ENCODE measurements around the gene SNX17.
"Not testable (repeated sequence)": the region's sequence is repeated elsewhere in the genome, so short reads cannot be mapped to it uniquely, and the experiment has no call there.

The SNX17 gene

DNA sequence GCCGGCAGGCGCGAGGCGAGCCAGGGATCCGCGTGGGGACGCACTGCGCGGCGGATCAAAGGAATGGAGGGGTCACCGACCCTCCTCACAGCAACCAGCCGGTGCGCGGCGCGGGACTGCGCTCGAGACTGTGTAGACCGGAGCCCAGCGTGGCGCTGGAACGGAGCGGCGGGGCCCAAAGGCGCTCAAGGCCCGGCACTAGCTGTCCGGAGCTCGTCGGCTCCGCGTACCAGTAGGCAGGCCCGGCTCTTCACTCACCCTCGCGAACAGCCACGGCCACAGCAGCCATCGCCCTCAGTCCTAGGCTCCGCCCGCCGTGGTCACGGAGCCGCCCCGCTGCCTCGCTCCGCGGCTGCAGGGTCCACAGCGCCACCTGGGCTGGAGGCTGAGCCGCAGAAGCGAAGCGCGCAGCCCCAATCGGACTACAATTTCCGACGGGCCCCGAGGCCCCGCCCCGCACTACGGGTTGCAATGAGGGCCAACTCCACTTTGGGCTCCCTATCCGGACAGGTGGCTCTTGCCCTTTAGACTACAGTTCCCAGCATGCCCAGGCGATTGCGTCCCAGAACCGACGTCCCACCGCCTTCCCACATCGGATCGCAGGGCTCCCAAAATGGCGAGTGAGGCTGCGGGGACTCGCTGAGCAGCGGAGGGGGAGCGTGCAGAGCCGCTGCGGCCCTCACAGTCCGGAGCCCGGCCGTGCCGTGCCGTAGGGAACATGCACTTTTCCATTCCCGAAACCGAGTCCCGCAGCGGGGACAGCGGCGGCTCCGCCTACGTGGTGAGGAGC is at the start of gene SNX17, which contains the start of gene EIF2B4:
Gene SNX17 (plus strand): TSS at position 591 of the 790 bp plus-strand sequence. CDS start 128 bp downstream, at position 719.
Gene EIF2B4 (minus strand): TSS at position 313 of the 790 bp plus-strand sequence. CDS start 24 bp downstream, at position 289.
- DNase-seq = peak; percentile 99

GRCh38 chr2:27320958-27321543 is 49.4 kb upstream of the SNX17 start:
- DNase-seq = no peak

- peak; percentile 9 for DNase-seq
Observed at GRCh38 chr2:27322301-27322765, 48.1 kb upstream of the SNX17 start.

DNA sequence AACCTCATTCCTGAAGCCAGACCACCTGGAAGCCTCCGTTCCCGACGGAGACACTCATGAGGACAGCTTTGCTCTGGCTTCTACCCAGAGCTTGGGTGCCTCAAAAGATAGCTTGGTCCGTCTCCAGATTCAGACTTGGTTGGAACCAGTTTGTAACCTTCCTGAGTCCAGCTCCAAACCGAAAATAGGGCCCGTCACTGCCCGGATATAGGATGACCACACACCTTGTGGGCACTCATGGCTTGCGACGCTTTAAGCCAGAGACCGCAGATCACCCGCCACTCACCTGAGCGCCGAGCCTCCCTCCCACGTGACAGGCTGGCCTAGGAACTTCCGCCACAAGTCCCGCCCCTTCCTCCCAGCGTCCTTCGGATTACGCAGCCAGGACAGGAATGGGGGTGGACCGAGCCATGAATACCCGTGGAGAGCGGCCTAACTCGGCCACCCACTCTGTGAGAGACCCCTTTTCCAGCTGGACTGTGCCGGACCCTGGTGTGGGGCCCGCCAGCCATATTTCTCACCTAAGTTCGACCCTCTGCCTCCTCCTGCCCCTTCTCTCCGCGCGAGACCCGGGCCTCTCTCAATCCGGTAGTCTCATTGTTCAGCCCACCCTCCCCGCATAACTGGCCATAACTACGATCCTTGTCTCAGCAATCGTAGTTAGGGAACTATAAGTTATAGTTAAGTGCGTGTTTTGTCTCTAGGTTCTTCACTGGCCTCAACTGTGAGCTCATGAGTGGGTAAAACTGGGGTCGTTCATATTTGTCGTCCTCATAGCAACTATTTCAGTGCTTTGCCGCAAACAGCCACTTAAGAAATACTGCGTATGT is 47.4 kb upstream of the SNX17 start, which contains the start of gene MPV17:
Gene MPV17 (minus strand): TSS at position 332 of the 830 bp plus-strand sequence. CDS start 580 bp downstream, outside the sequence.
- DNase-seq = peak; percentile 91

DNA sequence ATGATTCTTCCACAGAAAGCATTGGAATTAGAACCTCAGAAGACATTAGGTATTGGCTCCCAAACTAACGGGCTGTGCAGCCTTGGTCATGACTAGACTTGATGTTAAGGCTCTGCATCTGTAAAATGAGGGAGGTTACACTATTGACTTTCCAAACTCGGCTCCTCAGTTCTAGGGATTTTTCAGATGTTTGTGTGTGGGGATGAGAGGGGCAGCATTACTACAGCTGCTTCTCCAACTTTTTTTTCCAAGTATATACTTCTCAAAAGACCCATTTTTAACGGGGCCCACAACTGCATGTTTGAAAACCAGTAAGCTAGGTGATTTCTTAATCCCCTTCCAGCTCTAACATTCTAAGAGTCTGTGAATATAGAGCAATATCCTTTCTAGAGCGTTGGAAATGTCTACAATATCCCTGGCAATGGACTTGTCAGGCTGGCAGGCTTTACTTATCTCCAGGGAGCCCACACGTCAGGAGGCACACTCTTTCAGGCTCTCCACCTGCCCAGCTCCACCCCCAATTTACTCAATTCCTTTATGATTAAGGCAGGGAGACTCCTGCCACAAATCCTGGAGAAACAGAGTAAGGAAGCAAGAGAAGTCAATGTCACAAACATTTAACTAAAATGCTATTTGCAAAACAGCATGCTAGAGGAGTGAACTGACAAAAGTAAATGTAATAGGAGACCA is 46.7 kb upstream of the SNX17 start:
- no peak for DNase-seq

- DNase-seq = no peak
Observed at GRCh38 chr2:27324720-27325119, 45.7 kb upstream of the SNX17 start.

DNA sequence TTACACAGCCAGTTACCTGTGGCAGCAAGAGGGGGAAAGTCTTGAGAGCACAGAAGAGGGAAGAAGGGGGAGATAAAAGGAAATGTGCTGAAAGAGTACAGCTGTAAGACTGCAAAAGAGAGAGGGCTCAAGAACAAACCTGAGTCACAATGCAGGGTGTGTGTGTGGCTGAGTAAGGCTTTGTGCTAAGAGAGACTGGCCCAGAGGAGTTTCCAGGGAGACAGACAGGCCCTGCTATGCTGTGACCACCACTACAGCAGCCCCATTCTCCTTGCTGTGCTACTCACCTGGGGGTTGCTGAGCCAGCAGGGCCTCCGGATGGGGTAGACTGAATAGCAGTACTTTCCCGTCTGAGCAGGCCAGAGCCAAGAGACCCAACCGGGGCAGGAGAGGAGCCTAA is 35.1 kb upstream of the SNX17 start:
- DNase-seq = no peak

- no peak for DNase-seq
Observed at GRCh38 chr2:27336173-27336572, 34.2 kb upstream of the SNX17 start.

- no peak for DNase-seq
Observed at GRCh38 chr2:27347641-27348040, 22.8 kb upstream of the SNX17 start.

DNA sequence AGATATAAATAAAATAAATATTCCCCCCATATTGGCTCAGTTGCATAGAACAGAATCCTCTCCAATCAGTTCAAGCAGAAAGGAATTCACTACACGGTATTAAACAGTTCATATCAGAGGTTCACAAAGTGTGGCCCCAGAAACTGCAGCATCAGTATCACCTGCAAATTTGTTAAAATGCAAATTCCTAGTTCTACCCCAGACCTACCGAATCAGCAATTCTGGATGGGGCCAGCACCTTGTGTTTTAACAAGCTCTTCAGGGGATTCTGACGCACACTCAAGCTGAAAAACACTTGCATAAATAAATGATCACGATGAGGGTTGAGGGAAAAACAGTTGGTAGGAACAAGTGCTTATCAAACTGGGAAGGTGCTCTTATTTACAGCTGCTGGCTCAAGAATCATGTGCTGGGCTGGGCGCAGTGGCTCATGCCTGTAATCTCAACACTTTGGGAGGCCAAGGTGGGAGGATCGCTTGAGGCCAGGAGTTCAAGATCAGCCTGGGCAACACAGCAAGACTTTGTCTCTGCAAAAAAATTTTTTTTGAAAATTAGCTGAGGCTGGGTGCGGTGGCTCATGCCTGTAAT is 20.2 kb upstream of the SNX17 start:
- DNase-seq = no peak

DNA sequence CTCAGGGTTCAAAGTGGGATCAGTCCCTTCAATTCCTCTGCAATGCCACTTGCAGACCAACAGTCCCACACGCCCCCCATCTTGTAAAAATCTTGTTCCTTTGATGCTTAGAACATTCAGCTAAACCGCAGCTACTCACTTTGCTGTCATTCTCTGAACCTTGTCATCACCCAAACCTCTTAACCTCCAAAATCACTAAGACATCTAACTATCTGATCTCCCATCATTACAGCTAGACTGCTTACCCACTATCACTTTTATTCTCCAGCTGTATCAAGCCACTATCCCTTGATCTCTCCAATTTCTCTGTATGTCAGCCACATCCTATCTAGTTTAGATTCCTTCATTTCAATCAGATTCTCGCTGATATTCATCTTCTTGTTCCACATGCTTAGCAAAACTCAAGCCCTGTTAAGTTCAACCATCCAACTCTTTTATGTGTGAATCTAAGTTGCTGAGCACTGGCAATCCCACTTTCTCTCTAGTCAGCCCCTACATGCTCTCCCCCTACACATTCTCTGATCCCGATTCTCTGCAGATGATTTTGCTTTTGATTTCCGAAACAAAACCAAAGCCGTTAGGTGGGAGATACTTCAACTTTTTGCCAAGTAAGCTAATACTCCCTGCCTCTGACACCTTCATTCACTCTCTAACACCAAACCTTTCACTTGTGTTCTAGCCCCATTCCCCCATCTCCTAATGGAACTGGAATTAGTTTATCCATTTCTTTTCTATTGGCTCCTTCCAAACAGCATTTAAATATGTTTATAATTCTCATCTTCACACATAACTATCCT is 18.4 kb upstream of the SNX17 start:
- no peak for DNase-seq

GRCh38 chr2:27353386-27353761 is 17.0 kb upstream of the SNX17 start:
- DNase-seq = not testable (repeated sequence)

DNA sequence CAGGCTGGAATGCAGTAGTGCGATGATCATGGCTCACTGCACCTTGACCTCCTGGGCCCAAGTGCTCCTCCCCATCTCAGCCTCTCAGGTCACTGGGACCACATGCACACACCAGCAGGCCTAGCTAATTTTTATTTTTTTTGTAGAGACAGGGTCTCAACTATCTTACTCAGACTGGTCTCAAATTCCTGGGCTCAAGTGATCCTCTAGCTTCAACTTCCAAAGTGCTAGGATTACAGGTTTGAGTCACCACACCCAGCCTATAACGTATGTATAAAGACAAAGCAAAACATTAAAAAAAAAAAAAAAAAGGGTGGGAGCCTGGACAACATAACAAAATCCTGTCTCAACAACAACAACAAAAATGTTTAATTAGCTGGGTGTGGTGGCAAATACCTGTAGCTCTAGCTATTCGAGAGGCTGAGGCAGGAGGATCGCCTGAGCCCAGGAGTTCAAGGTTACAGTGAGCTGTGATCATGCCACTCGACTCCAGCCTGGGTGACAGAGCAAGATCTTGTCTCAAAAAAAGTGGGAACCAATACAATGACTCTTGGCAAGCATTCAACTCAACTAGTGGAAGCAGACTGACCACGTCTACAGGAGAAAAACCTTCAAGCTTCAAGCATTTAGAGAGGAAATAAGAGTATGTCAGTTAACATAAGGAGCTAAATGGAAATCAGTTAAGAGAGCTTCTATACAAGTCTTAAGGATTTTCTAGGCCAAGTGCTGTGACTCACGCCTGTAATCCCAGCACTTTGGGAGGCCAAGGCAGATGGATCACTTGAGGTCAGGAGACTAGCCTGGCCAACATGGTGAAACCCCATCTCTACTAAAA is 16.4 kb upstream of the SNX17 start:
- DNase-seq = no peak

- no peak for DNase-seq
Observed at GRCh38 chr2:27354597-27354927, 15.9 kb upstream of the SNX17 start.

DNA sequence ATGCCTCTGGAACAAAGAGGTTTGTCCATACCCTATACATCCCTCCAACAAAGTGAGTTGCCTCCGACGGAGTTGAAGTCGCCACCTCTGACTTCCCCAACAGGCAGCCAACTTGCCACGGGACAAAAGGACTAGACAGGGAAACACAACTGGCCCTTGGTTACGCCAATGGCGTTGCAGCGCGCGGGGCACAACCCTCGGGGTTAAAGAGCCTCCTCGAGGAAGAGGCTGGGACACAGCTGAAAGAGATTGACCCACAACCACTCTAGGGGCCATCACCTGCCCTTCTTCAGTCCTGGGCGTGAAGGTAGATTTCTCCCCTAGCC is 14.4 kb upstream of the SNX17 start:
- no peak for DNase-seq

- peak; percentile 94 for DNase-seq
Observed at GRCh38 chr2:27356382-27357181, 13.8 kb upstream of the SNX17 start, which contains the start of gene GTF3C2. GTF3C2 (minus strand) TSS chr2:27356764; CDS start chr2:27343554, 13,210 bp downstream.

GRCh38 chr2:27362678-27363420 is 7.6 kb upstream of the SNX17 start:
- DNase-seq = no peak

DNA sequence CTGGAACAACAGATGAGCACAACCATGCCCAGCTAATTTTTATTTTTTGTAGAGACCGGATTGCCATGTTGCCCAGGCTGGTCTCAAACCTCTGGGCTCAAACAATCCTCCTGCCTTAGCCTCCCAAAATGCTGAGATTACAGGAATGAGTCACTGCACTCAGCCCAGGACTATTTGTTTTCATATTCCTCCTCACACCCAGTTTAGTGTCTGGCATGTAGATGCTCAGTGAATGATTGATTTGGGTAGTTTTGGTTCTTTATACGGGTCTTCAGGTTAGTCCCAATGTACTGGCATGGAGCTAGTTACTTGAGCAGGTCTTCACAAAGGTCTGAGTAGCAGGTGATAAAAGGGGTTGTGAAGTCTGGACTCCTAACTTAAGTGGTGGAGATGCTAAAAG is 6.5 kb upstream of the SNX17 start:
- DNase-seq = no peak

GRCh38 chr2:27369471-27370025 is 868 bp upstream of the SNX17 start:
- no peak for DNase-seq

Measured in stimulated activated CD4-positive, alpha-beta T cell treated with anti-CD3 and anti-CD28 coated beads, Interleukin-4, amount 100 ng/mL, for 24 hours (primary cell).